ENCODE measurements around the gene IL6. TPM values are rescaled to one million over a fixed set of nuclear protein-coding genes. Genes with fewer than 3 reads are reported as not detected.
"Not testable (repeated sequence)": the region's sequence is repeated elsewhere in the genome, so short reads cannot be mapped to it uniquely, and the experiment has no call there.

IL6 gene
- total and polyA plus RNA-seq, 2 of the 8 experiments (the other 6 are each of a cell fraction or from before 2014, with no cell fraction given) = 0.12 to 0.41 TPM

- not testable (repeated sequence) for H3K4me2 ChIP-seq (ENCODE audit: insufficient read depth in 1 of 2, low read depth in 2 of 2, low read length in 2 of 2); H3K9me3 ChIP-seq (ENCODE audit: insufficient read depth in 2 of 2, low read depth in 1 of 2, low read length in 1 of 2); H2AFZ ChIP-seq (ENCODE audit: low read length); H3K14ac ChIP-seq (ENCODE audit: insufficient read length); H3K9ac ChIP-seq (replicated peaks in 1 of 4; ENCODE audit: extremely low read depth in 1 of 4, low read depth in 3 of 4, low read length in 3 of 4); H2AK5ac ChIP-seq (ENCODE audit: low read depth, low read length); H3K18ac ChIP-seq (ENCODE audit: extremely low read depth, low read length); H3K79me2 ChIP-seq (ENCODE audit: control insufficient read depth in 1 of 2, insufficient read depth in 2 of 2, low read length in 2 of 2); H2BK15ac ChIP-seq (ENCODE audit: low read length); H4K5ac ChIP-seq (ENCODE audit: insufficient read length, low read depth, low read length); H2BK20ac ChIP-seq (ENCODE audit: low read length); H2BK12ac ChIP-seq (ENCODE audit: low read depth, low read length); H3K4me3 ChIP-seq (ENCODE audit: extremely low read depth in 1 of 4, insufficient read depth in 2 of 4, low read depth in 3 of 4, low read length in 4 of 4); DNase-seq (ENCODE audit: low read depth in 1 of 2, low spot score in 2 of 2); H3K79me1 ChIP-seq (ENCODE audit: low read depth, low read length); H3K23ac ChIP-seq (ENCODE audit: insufficient read length); H3K23me2 ChIP-seq (ENCODE audit: low read depth, low read length); H2BK5ac ChIP-seq (ENCODE audit: low read depth, low read length); H3K4ac ChIP-seq (replicated peaks; ENCODE audit: insufficient read length, low read depth, low read length); H3K36me3 ChIP-seq (ENCODE audit: control insufficient read depth in 2 of 4, insufficient read depth in 4 of 4, low read length in 3 of 4); H3K56ac ChIP-seq (replicated peaks; ENCODE audit: insufficient read length, low read depth, low read length); H3K27me3 ChIP-seq (replicated peaks in 1 of 4; ENCODE audit: control insufficient read depth in 3 of 4, extremely low read depth in 1 of 4, insufficient read depth in 3 of 4, low read length in 3 of 4); H4K91ac ChIP-seq (replicated peaks; ENCODE audit: insufficient read length, low read length); H4K20me1 ChIP-seq (replicated peaks in 1 of 2; ENCODE audit: control insufficient read depth in 1 of 2, insufficient read depth in 2 of 2, low read length in 2 of 2); FAIRE-seq; H3K27ac ChIP-seq (ENCODE audit: low read depth, low read length); H4K8ac ChIP-seq (ENCODE audit: extremely low read depth, insufficient read depth, low read length); H3K4me1 ChIP-seq (replicated peaks in 1 of 4; ENCODE audit: control insufficient read depth in 3 of 4, insufficient read depth in 4 of 4, low read length in 3 of 4); H2BK120ac ChIP-seq (replicated peaks; ENCODE audit: low read depth, low read length)
- CTCF ChIA-PET (ENCODE audit: partially characterized antibody) = interaction anchor here (0.9 kb wide), 1 partner anchor 10 kb away, joined by 4 read pairs; no protein-coding TSS in a partner anchor
- WGBS, 2 experiments (ENCODE audit: extremely low coverage in 1 of 2, insufficient coverage in 1 of 2, insufficient read length in 1 of 2, insufficient replicate concordance in 2 of 2, low coverage in 1 of 2, low lambda C conversion rate in 2 of 2, missing lambda C conversion rate in 1 of 2) = 78% methylated on average over 4 of the region's 5 CpGs; no CpG with 5 or more reads in 1 of the 2 experiments
- POLR2A ChIA-PET (ENCODE audit: partially characterized antibody) = interaction anchor here (1.1 kb wide), 1 partner anchor 88 kb away, joined by 4 read pairs; no protein-coding TSS in a partner anchor
Observed at GRCh38 chr7:22677263-22677662, 49.7 kb upstream of the IL6 start.
